ENCODE data around the gene ANKRD29. TPM values are rescaled to one million over a fixed set of nuclear protein-coding genes. Genes with fewer than 3 reads are reported as not detected.

Gene ANKRD29
- total and polyA plus RNA-seq, 9 of the 15 experiments (the other 6 are each of a cell fraction or from before 2014, with no cell fraction given), result 0.36 TPM; not detected in 8

- TF ChIP-seq RFX5 (IDR thresholded peaks at IDR 0.05; ENCODE audit: low read depth, low read length) (no peak), HMGN3 (IDR thresholded peaks at IDR 0.05; ENCODE audit: borderline replicate concordance, extremely low read depth, insufficient read length, low read depth, low read length) (peak; percentile 65), ELF1 (tag; IDR thresholded peaks at IDR 0.05) (peak; percentile 96), EP400 (IDR thresholded peaks at IDR 0.05) (peak; percentile 91), RBM14 (IDR thresholded peaks at IDR 0.05; ENCODE audit: borderline replicate concordance, insufficient read depth, low read depth, low read length) (no peak), ZNF146 (CRISPR knock-in tag; IDR thresholded peaks at IDR 0.05; ENCODE audit: unreplicated experiment) (no peak), SMAD4 (CRISPR knock-in tag; conservative IDR thresholded peaks at IDR 0.05) (0 out of 2 replicates have a peak, but pooled peaks have one; percentile 17), LEF1 (IDR thresholded peaks at IDR 0.05) (no peak), HDGF (IDR thresholded peaks at IDR 0.05) (no peak), MIER1 (IDR thresholded peaks at IDR 0.05; ENCODE audit: low read depth) (no peak)
- TF ChIP-seq, protein P1, sequence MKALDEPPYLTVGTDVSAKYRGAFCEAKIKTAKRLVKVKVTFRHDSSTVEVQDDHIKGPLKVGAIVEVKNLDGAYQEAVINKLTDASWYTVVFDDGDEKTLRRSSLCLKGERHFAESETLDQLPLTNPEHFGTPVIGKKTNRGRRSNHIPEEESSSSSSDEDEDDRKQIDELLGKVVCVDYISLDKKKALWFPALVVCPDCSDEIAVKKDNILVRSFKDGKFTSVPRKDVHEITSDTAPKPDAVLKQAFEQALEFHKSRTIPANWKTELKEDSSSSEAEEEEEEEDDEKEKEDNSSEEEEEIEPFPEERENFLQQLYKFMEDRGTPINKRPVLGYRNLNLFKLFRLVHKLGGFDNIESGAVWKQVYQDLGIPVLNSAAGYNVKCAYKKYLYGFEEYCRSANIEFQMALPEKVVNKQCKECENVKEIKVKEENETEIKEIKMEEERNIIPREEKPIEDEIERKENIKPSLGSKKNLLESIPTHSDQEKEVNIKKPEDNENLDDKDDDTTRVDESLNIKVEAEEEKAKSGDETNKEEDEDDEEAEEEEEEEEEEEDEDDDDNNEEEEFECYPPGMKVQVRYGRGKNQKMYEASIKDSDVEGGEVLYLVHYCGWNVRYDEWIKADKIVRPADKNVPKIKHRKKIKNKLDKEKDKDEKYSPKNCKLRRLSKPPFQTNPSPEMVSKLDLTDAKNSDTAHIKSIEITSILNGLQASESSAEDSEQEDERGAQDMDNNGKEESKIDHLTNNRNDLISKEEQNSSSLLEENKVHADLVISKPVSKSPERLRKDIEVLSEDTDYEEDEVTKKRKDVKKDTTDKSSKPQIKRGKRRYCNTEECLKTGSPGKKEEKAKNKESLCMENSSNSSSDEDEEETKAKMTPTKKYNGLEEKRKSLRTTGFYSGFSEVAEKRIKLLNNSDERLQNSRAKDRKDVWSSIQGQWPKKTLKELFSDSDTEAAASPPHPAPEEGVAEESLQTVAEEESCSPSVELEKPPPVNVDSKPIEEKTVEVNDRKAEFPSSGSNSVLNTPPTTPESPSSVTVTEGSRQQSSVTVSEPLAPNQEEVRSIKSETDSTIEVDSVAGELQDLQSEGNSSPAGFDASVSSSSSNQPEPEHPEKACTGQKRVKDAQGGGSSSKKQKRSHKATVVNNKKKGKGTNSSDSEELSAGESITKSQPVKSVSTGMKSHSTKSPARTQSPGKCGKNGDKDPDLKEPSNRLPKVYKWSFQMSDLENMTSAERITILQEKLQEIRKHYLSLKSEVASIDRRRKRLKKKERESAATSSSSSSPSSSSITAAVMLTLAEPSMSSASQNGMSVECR (CRISPR knock-in tag; IDR thresholded peaks at IDR 0.05), result peak; percentile 63
- TF ChIP-seq, protein P2, sequence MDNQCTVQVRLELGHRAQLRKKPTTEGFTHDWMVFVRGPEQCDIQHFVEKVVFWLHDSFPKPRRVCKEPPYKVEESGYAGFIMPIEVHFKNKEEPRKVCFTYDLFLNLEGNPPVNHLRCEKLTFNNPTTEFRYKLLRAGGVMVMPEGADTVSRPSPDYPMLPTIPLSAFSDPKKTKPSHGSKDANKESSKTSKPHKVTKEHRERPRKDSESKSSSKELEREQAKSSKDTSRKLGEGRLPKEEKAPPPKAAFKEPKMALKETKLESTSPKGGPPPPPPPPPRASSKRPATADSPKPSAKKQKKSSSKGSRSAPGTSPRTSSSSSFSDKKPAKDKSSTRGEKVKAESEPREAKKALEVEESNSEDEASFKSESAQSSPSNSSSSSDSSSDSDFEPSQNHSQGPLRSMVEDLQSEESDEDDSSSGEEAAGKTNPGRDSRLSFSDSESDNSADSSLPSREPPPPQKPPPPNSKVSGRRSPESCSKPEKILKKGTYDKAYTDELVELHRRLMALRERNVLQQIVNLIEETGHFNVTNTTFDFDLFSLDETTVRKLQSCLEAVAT (IDR thresholded peaks at IDR 0.05), result peak in 1 of 2 experiments; percentile 14; a peak in 2 of 4 replicates
- TF ChIP-seq, protein P3, sequence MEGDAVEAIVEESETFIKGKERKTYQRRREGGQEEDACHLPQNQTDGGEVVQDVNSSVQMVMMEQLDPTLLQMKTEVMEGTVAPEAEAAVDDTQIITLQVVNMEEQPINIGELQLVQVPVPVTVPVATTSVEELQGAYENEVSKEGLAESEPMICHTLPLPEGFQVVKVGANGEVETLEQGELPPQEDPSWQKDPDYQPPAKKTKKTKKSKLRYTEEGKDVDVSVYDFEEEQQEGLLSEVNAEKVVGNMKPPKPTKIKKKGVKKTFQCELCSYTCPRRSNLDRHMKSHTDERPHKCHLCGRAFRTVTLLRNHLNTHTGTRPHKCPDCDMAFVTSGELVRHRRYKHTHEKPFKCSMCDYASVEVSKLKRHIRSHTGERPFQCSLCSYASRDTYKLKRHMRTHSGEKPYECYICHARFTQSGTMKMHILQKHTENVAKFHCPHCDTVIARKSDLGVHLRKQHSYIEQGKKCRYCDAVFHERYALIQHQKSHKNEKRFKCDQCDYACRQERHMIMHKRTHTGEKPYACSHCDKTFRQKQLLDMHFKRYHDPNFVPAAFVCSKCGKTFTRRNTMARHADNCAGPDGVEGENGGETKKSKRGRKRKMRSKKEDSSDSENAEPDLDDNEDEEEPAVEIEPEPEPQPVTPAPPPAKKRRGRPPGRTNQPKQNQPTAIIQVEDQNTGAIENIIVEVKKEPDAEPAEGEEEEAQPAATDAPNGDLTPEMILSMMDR (IDR thresholded peaks at IDR 0.05 in 2 of 3, conservative IDR thresholded peaks at IDR 0.05 in 1 of 3; ENCODE audit: insufficient read depth in 2 of 3, low read depth in 1 of 3, low read length in 3 of 3), result peak; percentile 86 to 90 (median 88)
- TF ChIP-seq, protein P4, sequence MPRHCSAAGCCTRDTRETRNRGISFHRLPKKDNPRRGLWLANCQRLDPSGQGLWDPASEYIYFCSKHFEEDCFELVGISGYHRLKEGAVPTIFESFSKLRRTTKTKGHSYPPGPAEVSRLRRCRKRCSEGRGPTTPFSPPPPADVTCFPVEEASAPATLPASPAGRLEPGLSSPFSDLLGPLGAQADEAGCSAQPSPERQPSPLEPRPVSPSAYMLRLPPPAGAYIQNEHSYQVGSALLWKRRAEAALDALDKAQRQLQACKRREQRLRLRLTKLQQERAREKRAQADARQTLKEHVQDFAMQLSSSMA (CRISPR knock-in tag; IDR thresholded peaks at IDR 0.05), result 0 out of 2 replicates have a peak, but pooled peaks have one; percentile 47
Observed at GRCh38 chr18:23586249-23587196, 76.2 kb downstream of the ANKRD29 start, which contains the start of gene NPC1 (continued).
